Activated CD8-positive, alpha-beta memory T cell treated with anti-CD3 and anti-CD28 coated beads, Interleukin-2, amount 50 U/mL, for 24 hours (primary cell): ENCODE data around the gene TUB.

Experiments used
- DNase-seq: peaks from one replicate; pipeline ENCODE4 v3.0.0-alpha.2; 2020; ENCODE audit errors: extremely low read depth

Gene TUB

GRCh38 chr11:8047382-8047781 is 33.6 kb upstream of the TUB start:
- no peak for DNase-seq

GRCh38 chr11:8049084-8049483 is 31.9 kb upstream of the TUB start:
- DNase-seq, result no peak

- no peak for DNase-seq
These were observed 25.7 kb upstream of the TUB start for GRCh38 chr11:8055091-8055835.

GRCh38 chr11:8055836-8056526 is 25.0 kb upstream of the TUB start:
- no peak for DNase-seq

GRCh38 chr11:8056810-8057463 is 24.1 kb upstream of the TUB start:
- no peak for DNase-seq

GRCh38 chr11:8058216-8058615 is 22.8 kb upstream of the TUB start:
- no peak for DNase-seq

GRCh38 chr11:8059030-8059429 is 22.0 kb upstream of the TUB start:
- DNase-seq, result no peak

- DNase-seq, result no peak
These were observed 21.4 kb upstream of the TUB start for GRCh38 chr11:8059571-8060011.

GRCh38 chr11:8060146-8060719 is 20.8 kb upstream of the TUB start:
- no peak for DNase-seq

GRCh38 chr11:8060801-8061554 is 20.0 kb upstream of the TUB start:
- no peak for DNase-seq

- no peak for DNase-seq
These were observed 19.2 kb upstream of the TUB start for GRCh38 chr11:8061555-8062428.

- DNase-seq, result no peak
These were observed 18.2 kb upstream of the TUB start for GRCh38 chr11:8062781-8063257.

- DNase-seq, result no peak
These were observed 17.7 kb upstream of the TUB start for GRCh38 chr11:8063324-8063723.

GRCh38 chr11:8065031-8065430 is 16.0 kb upstream of the TUB start:
- no peak for DNase-seq

- no peak for DNase-seq
These were observed 14.7 kb upstream of the TUB start for GRCh38 chr11:8066036-8066910.

GRCh38 chr11:8066911-8067455 is 14.0 kb upstream of the TUB start:
- no peak for DNase-seq

GRCh38 chr11:8067567-8067928 is 13.5 kb upstream of the TUB start:
- no peak for DNase-seq

GRCh38 chr11:8067929-8068575 is 13.0 kb upstream of the TUB start:
- DNase-seq, result no peak
